GM12878 (cell line): ENCODE data around the gene TBC1D22B. TPM values are rescaled to one million over a fixed set of nuclear protein-coding genes. Genes with fewer than 3 reads are reported as not detected.

Experiments
- ATAC-seq: fragments of 200-7000 bp; cut with Tn5 transposase; 3 replicates; pipeline ENCODE4 v1.9.1; 2020; ENCODE audit warnings: mild to moderate bottlenecking, moderate library complexity
- BruUV-seq: library from RNA; stranded (reverse); fragments of 400-500 nt; replicated peaks from 2 replicates; lab custom pipeline; 2021; lab: Mats Ljungman, UMichigan
- CTCF ChIA-PET: fragments of 300-600 bp; sonication (Branson Sonifier 250); formaldehyde crosslinking; extraction: SDS; loops from one replicate; lab custom pipeline; 2021; ENCODE audit warnings: inconsistent platforms; lab: Yijun Ruan, JAX
- POLR2A ChIA-PET: fragments of 350-600 bp; formaldehyde crosslinking; extraction: SDS; loops from one replicate; lab custom pipeline; 2021; ENCODE audit warnings: inconsistent platforms; lab: Charles Lee
- RAD21 ChIA-PET: fragments of 300-600 bp; sonication (Branson Sonifier 250); formaldehyde crosslinking; loops from one replicate; lab custom pipeline; 2023; ENCODE audit warnings: antibody characterized with exemption; ENCODE audit not compliant: unreplicated experiment; lab: Charles Lee
- SMC1A ChIA-PET: fragments of 300-600 bp; sonication (Branson Sonifier 250); formaldehyde crosslinking; loops from one replicate; lab custom pipeline; 2023; ENCODE audit not compliant: unreplicated experiment, uncharacterized antibody; lab: Charles Lee
- DNase-seq: peaks from one replicate; pipeline ENCODE4 v3.0.0-alpha.2; 2011; ENCODE audit warnings: low read depth, low spot score
- FAIRE-seq: peaks from 3 replicates; lab custom pipeline; 2011; peaks lifted over from hg19 to GRCh38; lab: Jason Lieb, UNC
- H2AFZ ChIP-seq: 2 replicates; pipeline ENCODE4 v1.6.0; 2011; ENCODE audit warnings: low read depth, low read length, control low read depth; ENCODE audit not compliant: control insufficient read depth
- H3K27ac ChIP-seq: 2 replicates; pipeline ENCODE4 v1.5.1; 2011; ENCODE audit warnings: control low read depth; ENCODE audit not compliant: control insufficient read depth, insufficient read depth
- H3K27me3 ChIP-seq, 2 experiments: replicated peaks in 1 of 2; 2 replicates each; pipeline versions ENCODE4 v1.6.0 to v1.6.1; 2011; ENCODE audit warnings: low read length in 1 of 2; ENCODE audit not compliant: control insufficient read depth in 2 of 2, insufficient read depth in 2 of 2
- H3K36me3 ChIP-seq, 2 experiments: 2 replicates each; pipeline ENCODE4 v1.5.1; 2011; ENCODE audit warnings: low read length in 1 of 2; ENCODE audit not compliant: control insufficient read depth in 2 of 2, insufficient read depth in 2 of 2
- H3K4me1 ChIP-seq: 2 replicates; pipeline ENCODE4 v1.6.1; 2011; ENCODE audit warnings: mild to moderate bottlenecking, low read length, moderate library complexity, mixed read lengths; ENCODE audit not compliant: control insufficient read depth, insufficient read depth
- H3K4me2 ChIP-seq: 2 replicates; pipeline ENCODE4 v1.6.0; 2011; ENCODE audit warnings: control low read depth; ENCODE audit not compliant: control insufficient read depth, insufficient read depth
- H3K4me3 ChIP-seq: fragments of 200-600 bp; sonication (generic); 2 replicates; pipeline ENCODE4 v1.5.1; 2016
- H3K79me2 ChIP-seq: 2 replicates; pipeline ENCODE4 v1.6.0; 2011; ENCODE audit warnings: low read length; ENCODE audit not compliant: control insufficient read depth, insufficient read depth
- H3K9ac ChIP-seq: 2 replicates; pipeline ENCODE4 v1.8.0; 2011; ENCODE audit warnings: low read length, control low read depth, mixed read lengths; ENCODE audit not compliant: control insufficient read depth, insufficient read depth
- H3K9me3 ChIP-seq: replicated peaks from 3 replicates; pipeline ENCODE4 v1.5.1; 2011; ENCODE audit warnings: mild to moderate bottlenecking, low read length; ENCODE audit not compliant: control insufficient read depth, insufficient read depth
- H4K20me1 ChIP-seq: 2 replicates; pipeline ENCODE4 v1.6.0; 2011; ENCODE audit not compliant: control insufficient read depth, insufficient read depth
- CBFB ChIP-seq: IDR thresholded peaks from 2 replicates; pipeline ENCODE4 v1.6.1; 2016; ENCODE audit warnings: antibody characterized with exemption, low read depth
- CEBPB ChIP-seq, 2 experiments: fragments of 150-350 bp in 1 of 2; IDR thresholded peaks; 2 replicates each; pipeline ENCODE4 v1.6.1; 2012 to 2014; ENCODE audit warnings: low read depth in 2 of 2, low read length in 2 of 2, borderline replicate concordance in 1 of 2, inconsistent platforms in 1 of 2
- DPF2 ChIP-seq: fragments of 450-650 bp; IDR thresholded peaks from 2 replicates; pipeline ENCODE4 v1.6.1; 2017; ENCODE audit warnings: mild to moderate bottlenecking
- ETV6 ChIP-seq, 2 experiments: fragments of 450-650 bp in 1 of 2; IDR thresholded peaks in 1 of 2; conservative IDR thresholded peaks in 1 of 2; 2 replicates each; pipeline ENCODE4 v1.6.1; 2014; ENCODE audit warnings: antibody characterized with exemption in 1 of 2, borderline replicate concordance in 1 of 2, low read depth in 1 of 2, mild to moderate bottlenecking in 1 of 2, moderate library complexity in 1 of 2
- EZH2 ChIP-seq: IDR thresholded peaks from 2 replicates; pipeline ENCODE4 v1.6.1; 2012; ENCODE audit warnings: low read depth, mild to moderate bottlenecking, control low read depth, inconsistent platforms, low read length, borderline replicate concordance; ENCODE audit not compliant: control insufficient read depth
- FOS ChIP-seq: IDR thresholded peaks from 3 replicates; pipeline ENCODE4 v1.6.1; 2011; ENCODE audit warnings: borderline replicate concordance; ENCODE audit not compliant: insufficient read length; ENCODE audit errors: extremely low read depth
- GABPA ChIP-seq: IDR thresholded peaks from 2 replicates; pipeline ENCODE4 v1.6.1; 2014; ENCODE audit warnings: antibody characterized with exemption, low read depth, mild to moderate bottlenecking, inconsistent platforms
- HCFC1 ChIP-seq: fragments of 150-350 bp; IDR thresholded peaks from 2 replicates; pipeline ENCODE4 v1.6.1; 2014; ENCODE audit warnings: low read length
- MTA2 ChIP-seq: fragments of 450-650 bp; IDR thresholded peaks from 2 replicates; pipeline ENCODE4 v1.6.1; 2016; ENCODE audit warnings: low read depth, mild to moderate bottlenecking, moderate library complexity
- MTA3 ChIP-seq: IDR thresholded peaks from 2 replicates; pipeline ENCODE4 v1.6.1; 2012; ENCODE audit warnings: low read length, inconsistent platforms, borderline replicate concordance
- SMAD1 ChIP-seq: fragments of 450-650 bp; IDR thresholded peaks from 2 replicates; pipeline ENCODE4 v1.6.1; 2018; ENCODE audit warnings: mild to moderate bottlenecking, low read depth; ENCODE audit not compliant: partially characterized antibody
- SPI1 ChIP-seq: IDR thresholded peaks from 2 replicates; pipeline ENCODE4 v1.6.1; 2011; ENCODE audit warnings: low read depth, mild to moderate bottlenecking, low read length, moderate library complexity, borderline replicate concordance; ENCODE audit not compliant: insufficient read depth
- TARDBP ChIP-seq: IDR thresholded peaks from 2 replicates; pipeline ENCODE4 v1.6.1; 2016; ENCODE audit warnings: borderline replicate concordance
- TCF7 ChIP-seq: IDR thresholded peaks from 2 replicates; pipeline ENCODE4 v1.6.1; 2014; ENCODE audit warnings: antibody characterized with exemption, borderline replicate concordance
- YBX1 ChIP-seq: fragments of 450-650 bp; IDR thresholded peaks from 2 replicates; pipeline ENCODE4 v1.6.1; 2016; ENCODE audit warnings: antibody characterized with exemption
- ZBED1 ChIP-seq: IDR thresholded peaks from 2 replicates; pipeline ENCODE4 v1.6.1; 2016; ENCODE audit warnings: borderline replicate concordance
- WGBS: methylation state at CpG from one replicate; pipeline ENCODE4 v1.1.6; 2016; ENCODE audit warnings: low lambda C conversion rate; ENCODE audit not compliant: insufficient replicate concordance, insufficient coverage; ENCODE audit errors: missing lambda C conversion rate; 5-methylcytosine and 5-hydroxymethylcytosine counted together
- in situ Hi-C: fragments of 300-500 bp; cut with MboI; formaldehyde crosslinking; loops from 9 replicates; pipeline ENCODE4 v1.14.3; 2018; ENCODE audit warnings: mixed read lengths
- intact Hi-C: fragments of 100-400 bp; cut with micrococcal nuclease; formaldehyde crosslinking; loops from one replicate; pipeline ENCODE4 v1.14.2; 2022; ENCODE audit not compliant: unreplicated experiment
- polyA plus RNA-seq, 11 experiments: library from polyadenylated mRNA; depleted of rRNA in 4 of 11; unstranded in 6 of 11; stranded (reverse) in 5 of 11; fragments of >200 nt; fragmentation: Nextera tagmentation in 4 of 11; fragmentation: Illumina TruSeq in 1 of 11; extraction: Ambion mirVana in 4 of 11; extraction: Trizol in 1 of 11; gene quantifications; 1 replicate in 1 of 11; 2 replicates in 10 of 11; pipeline versions ENCODE4 v1.2.1 to v1.2.3, GENCODE V29; 2011 to 2016; ENCODE audit warnings: inconsistent platforms in 2 of 11, missing spikeins in 2 of 11, low read depth in 1 of 11
- total RNA-seq, 4 experiments: library from RNA; depleted of rRNA in 3 of 4; stranded (reverse); fragments of >200 nt in 3 of 4; fragmentation: Illumina TruSeq in 1 of 4; extraction: Trizol in 1 of 4; gene quantifications; 2 replicates each; pipeline versions ENCODE4 v1.2.1 to v1.2.3, GENCODE V29; 2013 to 2021
- TF ChIP-seq, protein P1 (sequence below): fragments of 450-650 bp; IDR thresholded peaks from 2 replicates; pipeline ENCODE4 v1.6.1; 2017; ENCODE audit warnings: mild to moderate bottlenecking, low read depth, inconsistent platforms; ENCODE audit not compliant: poor library complexity, severe bottlenecking
- TF ChIP-seq, protein P2 (sequence below): IDR thresholded peaks from 2 replicates; pipeline ENCODE4 v1.6.1; 2011; ENCODE audit warnings: low read depth, low read length, improper control_type of control experiment, borderline replicate concordance
- TF ChIP-seq, protein P3 (sequence below): fragments of 450-650 bp; IDR thresholded peaks from 2 replicates; pipeline ENCODE4 v1.6.1; 2018; ENCODE audit warnings: mild to moderate bottlenecking, low read depth, moderate library complexity; ENCODE audit not compliant: partially characterized antibody

TBC1D22B gene
- total and polyA plus RNA-seq, 10 of the 15 experiments (the other 5 are each of a cell fraction or from before 2014, with no cell fraction given): 3.4 to 18.7 (median 14.1) TPM

DNA sequence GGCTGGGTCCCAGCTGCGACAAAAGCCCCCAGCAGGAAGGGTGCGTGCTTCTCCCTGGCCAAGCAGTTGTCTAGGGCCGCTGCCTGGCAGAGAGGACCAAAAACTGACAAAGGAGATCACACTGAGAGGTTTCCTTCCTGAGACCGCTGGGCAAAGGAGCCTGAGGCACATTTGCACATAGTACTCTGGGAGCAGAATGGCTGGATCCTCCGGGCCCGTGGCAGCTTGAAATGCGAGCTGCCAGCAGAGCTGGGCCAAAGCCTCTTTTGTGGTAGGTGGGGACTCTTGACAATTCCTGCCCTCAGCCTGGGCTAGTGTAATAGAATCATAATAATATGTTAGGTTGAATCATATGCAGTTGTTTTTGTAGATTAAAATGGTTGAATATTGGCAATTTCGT lies 63.1 kb downstream of the TBC1D22B start:
- no peak overlapping the region for H3K4me2 ChIP-seq
- no TSS peak for BruUV-seq
- ATAC-seq (no peak), FAIRE-seq (no peak), DNase-seq (no peak)
- no peaks in the 10 kb centered on the region for H3K9me3 ChIP-seq
- in situ Hi-C loops (loop anchor here (5.0 kb wide), 1 partner anchor 372 kb away; no protein-coding TSS in a partner anchor), intact Hi-C loops (loop anchor here (10.0 kb wide), 1 partner anchor 244 kb away; no protein-coding TSS in a partner anchor)
- H3K27ac ChIP-seq: no peak overlapping the region
- 97% methylated on average over 8 of the region's 8 CpGs for WGBS
- H3K4me3 ChIP-seq: no peak overlapping the region
- no peaks in the 10 kb centered on the region for H4K20me1 ChIP-seq
- H2AFZ ChIP-seq: no peak overlapping the region
- H3K27me3 ChIP-seq: no peaks in the 10 kb centered on the region
- ChIA-PET POLR2A (interaction anchor here (1.1 kb wide), 1 partner anchor 13 kb away, joined by 3 read pairs; no protein-coding TSS in a partner anchor), CTCF (interaction anchor here (0.7 to 8.8 kb wide), 4 partner anchors 10 to 586 kb away, joined by 3 to 112 read pairs (median 4); no protein-coding TSS in a partner anchor), RAD21 (interaction anchor here (0.7 kb wide), 1 partner anchor 11 kb away, joined by 3 read pairs; no protein-coding TSS in a partner anchor), SMC1A (interaction anchor here (1.0 to 1.6 kb wide), 3 partner anchors 9 to 245 kb away, joined by 3 to 4 read pairs (median 3); no protein-coding TSS in a partner anchor)
- H3K36me3 ChIP-seq: peaks cover 4 to 29% of the 10 kb centered on the region in 2 experiments
- no peaks in the 10 kb centered on the region for H3K79me2 ChIP-seq
- H3K9ac ChIP-seq: no peak overlapping the region
- peaks cover 18% of the 10 kb centered on the region for H3K4me1 ChIP-seq
- no peak for TF ChIP-seq ETV6 (conservative IDR thresholded peaks at IDR 0.05 in 1 of 2, IDR thresholded peaks at IDR 0.05 in 1 of 2; ENCODE audit: borderline replicate concordance in 1 of 2, low read depth in 1 of 2)
- TF ChIP-seq CEBPB (IDR thresholded peaks at IDR 0.05; ENCODE audit: borderline replicate concordance in 1 of 2, low read depth in 2 of 2, low read length in 2 of 2): no peak
- no peak for TF ChIP-seq SPI1
- TF ChIP-seq YBX1: no peak
- TF ChIP-seq GABPA: no peak
- no peak for TF ChIP-seq MTA3
- no peak for TF ChIP-seq DPF2
- TF ChIP-seq, protein P1, sequence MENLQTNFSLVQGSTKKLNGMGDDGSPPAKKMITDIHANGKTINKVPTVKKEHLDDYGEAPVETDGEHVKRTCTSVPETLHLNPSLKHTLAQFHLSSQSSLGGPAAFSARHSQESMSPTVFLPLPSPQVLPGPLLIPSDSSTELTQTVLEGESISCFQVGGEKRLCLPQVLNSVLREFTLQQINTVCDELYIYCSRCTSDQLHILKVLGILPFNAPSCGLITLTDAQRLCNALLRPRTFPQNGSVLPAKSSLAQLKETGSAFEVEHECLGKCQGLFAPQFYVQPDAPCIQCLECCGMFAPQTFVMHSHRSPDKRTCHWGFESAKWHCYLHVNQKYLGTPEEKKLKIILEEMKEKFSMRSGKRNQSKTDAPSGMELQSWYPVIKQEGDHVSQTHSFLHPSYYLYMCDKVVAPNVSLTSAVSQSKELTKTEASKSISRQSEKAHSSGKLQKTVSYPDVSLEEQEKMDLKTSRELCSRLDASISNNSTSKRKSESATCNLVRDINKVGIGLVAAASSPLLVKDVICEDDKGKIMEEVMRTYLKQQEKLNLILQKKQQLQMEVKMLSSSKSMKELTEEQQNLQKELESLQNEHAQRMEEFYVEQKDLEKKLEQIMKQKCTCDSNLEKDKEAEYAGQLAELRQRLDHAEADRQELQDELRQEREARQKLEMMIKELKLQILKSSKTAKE: no peak
- TF ChIP-seq CBFB: no peak
- TF ChIP-seq ZBED1: no peak
- no peak for TF ChIP-seq MTA2
- TF ChIP-seq, protein P2, sequence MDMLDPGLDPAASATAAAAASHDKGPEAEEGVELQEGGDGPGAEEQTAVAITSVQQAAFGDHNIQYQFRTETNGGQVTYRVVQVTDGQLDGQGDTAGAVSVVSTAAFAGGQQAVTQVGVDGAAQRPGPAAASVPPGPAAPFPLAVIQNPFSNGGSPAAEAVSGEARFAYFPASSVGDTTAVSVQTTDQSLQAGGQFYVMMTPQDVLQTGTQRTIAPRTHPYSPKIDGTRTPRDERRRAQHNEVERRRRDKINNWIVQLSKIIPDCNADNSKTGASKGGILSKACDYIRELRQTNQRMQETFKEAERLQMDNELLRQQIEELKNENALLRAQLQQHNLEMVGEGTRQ: no peak
- no peak for TF ChIP-seq HCFC1
- TF ChIP-seq EZH2: no peak
- TF ChIP-seq, protein P3, sequence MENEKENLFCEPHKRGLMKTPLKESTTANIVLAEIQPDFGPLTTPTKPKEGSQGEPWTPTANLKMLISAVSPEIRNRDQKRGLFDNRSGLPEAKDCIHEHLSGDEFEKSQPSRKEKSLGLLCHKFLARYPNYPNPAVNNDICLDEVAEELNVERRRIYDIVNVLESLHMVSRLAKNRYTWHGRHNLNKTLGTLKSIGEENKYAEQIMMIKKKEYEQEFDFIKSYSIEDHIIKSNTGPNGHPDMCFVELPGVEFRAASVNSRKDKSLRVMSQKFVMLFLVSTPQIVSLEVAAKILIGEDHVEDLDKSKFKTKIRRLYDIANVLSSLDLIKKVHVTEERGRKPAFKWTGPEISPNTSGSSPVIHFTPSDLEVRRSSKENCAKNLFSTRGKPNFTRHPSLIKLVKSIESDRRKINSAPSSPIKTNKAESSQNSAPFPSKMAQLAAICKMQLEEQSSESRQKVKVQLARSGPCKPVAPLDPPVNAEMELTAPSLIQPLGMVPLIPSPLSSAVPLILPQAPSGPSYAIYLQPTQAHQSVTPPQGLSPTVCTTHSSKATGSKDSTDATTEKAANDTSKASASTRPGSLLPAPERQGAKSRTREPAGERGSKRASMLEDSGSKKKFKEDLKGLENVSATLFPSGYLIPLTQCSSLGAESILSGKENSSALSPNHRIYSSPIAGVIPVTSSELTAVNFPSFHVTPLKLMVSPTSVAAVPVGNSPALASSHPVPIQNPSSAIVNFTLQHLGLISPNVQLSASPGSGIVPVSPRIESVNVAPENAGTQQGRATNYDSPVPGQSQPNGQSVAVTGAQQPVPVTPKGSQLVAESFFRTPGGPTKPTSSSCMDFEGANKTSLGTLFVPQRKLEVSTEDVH: no peak
- TF ChIP-seq TCF7: no peak
- TF ChIP-seq SMAD1: no peak
- no peak for TF ChIP-seq FOS
- TF ChIP-seq TARDBP: no peak
